ENCODE data around the gene PPY.
"Not testable (repeated sequence)": the region's sequence is repeated elsewhere in the genome, so short reads cannot be mapped to it uniquely, and the experiment has no call there.

The PPY gene, protein sequence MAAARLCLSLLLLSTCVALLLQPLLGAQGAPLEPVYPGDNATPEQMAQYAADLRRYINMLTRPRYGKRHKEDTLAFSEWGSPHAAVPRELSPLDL

DNA sequence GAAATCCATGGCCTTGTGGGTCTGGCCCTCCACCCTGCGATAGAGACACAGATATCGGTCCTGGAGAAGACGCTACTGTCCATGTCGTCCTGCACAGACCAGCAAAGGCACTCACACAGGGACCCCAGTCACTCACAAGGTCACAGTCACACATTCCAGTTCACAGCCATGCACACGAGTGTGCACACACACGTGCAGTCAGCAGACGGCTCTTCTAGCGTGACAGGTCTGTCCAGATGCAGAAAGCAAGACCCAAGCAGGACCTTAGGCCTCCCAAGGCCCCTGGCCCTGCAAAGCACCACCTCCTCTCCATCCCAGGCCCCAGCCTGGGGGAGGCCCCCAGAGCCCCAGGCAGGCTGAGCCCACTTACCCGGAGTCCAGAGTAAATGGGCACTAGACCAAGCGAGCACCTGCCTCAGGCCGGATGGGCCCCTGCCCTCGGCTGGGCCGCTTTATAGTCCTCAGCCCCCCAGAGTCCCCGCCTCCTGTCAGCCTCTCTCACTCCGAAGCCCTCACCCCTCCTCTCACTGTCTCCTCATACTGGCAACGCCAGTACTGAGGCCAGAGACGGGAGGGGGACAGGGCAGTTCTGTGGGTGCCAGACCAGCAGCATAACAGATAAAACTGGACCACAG lies at the start of gene PPY:
TSS of gene PPY (minus strand) at position 426 of the 635 bp plus-strand sequence. CDS start 822 bp downstream, outside the sequence.
- DNase-seq (ENCODE audit: low read depth in 2 of 3, low spot score in 1 of 3) = no peak

GRCh38 chr17:43988301-43988700 lies 46.0 kb upstream of the PPY start:
- no peak for DNase-seq (ENCODE audit: low read depth in 2 of 3, low spot score in 1 of 3)

DNA sequence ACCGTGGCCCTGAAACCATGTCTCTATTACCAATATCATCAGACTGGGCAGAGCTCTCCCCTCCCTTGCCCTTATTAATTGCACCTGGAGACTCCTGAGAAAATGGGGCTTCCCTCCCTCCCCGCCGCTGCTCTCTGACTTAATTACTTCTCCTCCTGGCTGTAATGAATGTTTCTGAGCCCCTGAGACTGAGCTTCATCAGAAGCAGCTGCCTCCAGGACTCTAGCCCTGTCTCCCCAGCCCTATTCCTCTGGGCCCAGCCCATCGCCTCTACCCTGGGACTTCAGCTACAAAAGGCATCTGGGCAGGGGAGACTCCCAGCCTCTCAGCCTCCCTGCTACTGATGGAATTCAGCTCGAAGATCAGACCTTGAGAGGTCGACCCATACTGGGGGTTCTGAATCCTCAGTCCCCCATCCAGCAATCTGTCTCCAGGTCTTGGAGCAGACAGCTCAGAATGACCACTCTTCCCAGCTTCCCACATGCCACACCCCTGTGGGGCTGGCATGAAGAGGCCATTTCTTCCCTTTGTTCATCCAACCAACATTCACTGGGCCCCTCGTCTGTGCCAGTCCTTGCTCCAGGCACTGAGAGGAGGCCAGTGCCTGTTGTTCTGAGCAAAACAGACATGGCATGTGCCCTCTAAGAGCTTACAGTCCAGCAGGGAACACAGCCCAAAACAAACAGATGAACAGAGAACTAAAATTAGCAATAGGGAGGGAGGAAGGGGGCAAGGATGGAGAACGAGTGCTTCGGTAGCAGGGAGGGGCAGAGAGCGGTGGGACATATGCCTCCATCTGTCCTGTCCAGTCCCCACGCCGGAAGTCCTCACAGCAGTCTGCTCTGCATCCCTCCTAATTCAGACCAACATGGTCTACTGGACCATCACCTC lies 45.1 kb upstream of the PPY start:
- DNase-seq (ENCODE audit: low read depth in 2 of 3, low spot score in 1 of 3) = no peak

GRCh38 chr17:43986225-43986981 lies 44.1 kb upstream of the PPY start:
- no peak for DNase-seq (ENCODE audit: low read depth in 2 of 3, low spot score in 1 of 3)

DNA sequence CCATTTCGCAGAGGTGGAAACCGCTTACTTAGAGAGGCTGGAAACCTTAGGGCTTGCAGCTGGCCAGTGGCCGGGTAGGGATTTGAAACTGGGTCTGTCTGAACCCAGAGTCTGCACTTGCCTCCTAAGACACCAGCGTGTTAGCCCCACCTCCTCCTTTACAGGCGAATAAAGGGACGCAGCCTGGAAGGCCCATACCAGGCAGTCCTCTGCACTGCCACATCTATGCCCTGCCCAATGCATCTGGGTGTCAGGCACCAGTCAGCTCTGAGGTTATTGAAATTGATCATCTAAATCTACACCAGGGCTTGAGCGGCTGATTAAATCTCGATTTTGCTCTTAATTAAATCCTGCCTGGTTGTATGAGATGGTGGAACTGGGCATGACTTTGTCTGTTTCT lies 42.2 kb upstream of the PPY start:
- no peak for DNase-seq (ENCODE audit: low read depth in 2 of 3, low spot score in 1 of 3)

DNA sequence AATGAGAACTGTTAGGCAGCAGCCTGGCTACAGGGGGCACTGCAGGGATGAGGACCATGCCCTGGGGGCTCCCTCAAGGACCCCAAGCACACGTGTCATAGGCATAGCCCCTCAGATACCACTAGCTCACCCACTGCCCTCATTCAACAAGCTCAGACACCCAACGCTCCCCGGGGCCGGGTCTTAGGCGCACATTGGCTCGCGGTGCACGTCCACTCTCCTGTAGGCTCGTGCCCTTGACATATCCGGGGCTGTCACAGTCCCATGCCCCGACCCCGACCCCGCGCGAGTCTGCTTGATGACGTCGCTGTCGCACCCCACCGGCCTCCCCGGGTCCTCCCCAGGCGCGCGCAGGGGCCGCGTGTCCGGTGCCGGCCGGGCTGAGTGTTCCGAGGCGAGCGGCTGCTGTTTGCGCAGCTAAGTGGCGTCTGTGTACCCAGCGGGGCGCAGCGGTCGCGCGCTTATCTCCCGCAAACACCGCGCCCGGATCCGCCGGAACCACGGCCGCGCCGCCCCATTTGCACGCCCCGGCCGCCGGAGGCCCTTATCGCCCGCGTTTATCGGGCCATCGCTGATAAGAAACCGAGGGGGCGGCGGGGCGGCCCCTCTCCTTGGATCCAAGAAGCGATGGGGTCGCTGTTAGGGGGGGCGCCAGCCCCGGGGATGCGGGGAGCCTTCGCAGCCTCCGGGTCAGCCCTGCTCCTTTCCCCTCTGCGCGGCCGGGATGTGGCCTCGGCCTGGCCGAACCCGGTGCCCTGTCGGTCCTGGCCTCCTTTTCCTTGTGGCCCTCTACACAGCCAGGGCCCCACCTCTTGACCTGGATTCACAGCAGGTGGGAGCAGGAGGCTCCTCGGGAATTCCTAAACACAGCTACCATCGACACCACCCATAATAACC lies 41.5 kb upstream of the PPY start:
- DNase-seq (ENCODE audit: low read depth in 2 of 3, low spot score in 1 of 3) = no peak

DNA sequence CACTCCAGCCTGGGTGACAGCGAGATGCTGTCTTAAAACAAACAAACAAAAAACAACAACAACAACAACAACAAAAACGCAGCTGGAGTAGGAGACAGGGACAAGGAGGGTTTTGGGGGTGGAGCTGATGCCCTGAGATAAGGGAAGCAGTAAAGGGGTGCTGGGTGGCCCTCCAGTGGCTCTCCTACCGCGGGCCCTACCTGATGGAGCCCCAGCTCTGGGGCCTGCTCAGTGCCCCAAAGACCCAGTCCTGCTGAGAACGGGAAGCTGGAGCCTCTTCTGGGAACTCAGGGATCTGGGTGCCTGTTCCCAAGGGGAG lies 40.9 kb upstream of the PPY start:
- DNase-seq (ENCODE audit: low read depth in 2 of 3, low spot score in 1 of 3) = no peak

- no peak for DNase-seq (ENCODE audit: low read depth in 2 of 3, low spot score in 1 of 3)
Measured at GRCh38 chr17:43982171-43982570, 39.9 kb upstream of the PPY start.

DNA sequence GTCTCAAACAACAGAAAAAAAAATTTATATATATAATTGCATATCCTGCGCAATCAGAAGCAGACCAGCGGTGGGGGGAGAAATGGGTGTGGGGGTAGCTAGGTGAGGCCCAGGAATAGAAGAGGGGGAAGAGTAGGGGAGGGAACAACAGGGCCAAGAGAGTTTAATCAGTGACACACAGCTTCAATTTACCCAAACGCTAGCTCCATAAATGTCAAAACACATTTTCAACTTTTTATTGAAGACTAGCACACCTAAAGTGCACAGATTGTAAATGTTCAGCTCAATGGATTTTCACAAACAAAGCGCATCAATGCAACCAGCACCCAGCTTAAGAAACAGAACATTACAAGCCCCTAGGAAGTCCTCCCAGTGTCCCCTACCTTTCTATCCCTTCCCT lies 37.4 kb upstream of the PPY start:
- no peak for DNase-seq (ENCODE audit: low read depth in 2 of 3, low spot score in 1 of 3)

DNA sequence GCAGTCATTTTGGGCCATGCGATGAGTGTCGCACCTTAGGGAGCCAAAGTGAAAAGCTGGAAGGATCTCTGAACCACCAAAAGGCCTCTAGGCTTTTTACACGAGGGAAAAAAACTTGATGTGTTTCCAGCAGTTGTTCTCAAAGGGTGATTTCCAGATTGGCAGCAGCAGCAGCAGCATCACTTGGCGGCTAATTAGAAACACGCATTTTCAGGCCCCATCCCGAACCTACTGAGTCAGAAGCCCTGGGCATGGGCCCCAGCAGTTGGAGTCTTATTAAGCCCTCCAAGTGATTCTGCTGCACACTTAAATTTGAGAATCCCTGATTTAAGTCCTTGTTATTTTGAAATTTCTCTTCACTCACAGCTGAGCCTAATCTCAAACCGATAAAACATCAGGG lies 36.7 kb upstream of the PPY start:
- no peak for DNase-seq (ENCODE audit: low read depth in 2 of 3, low spot score in 1 of 3)

DNA sequence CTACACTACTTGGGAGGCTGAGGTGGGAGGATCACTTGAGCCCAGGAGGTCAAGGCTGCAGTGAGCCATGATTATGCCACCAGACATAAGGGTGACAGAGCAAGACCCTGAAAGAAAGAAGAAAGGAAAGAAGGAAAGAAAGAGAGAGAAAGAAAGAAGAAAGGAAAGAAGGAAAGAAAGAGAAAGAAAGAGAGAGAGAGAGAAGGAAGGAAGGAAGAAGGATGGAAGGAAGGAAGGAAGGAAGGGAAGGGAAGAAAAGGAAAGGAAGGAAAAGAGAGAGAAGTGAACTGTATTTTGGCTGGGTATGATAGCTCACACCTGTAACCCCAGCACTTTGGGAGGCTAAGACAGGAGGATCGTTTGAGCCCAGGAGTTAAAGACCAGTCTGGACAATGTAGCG lies 35.8 kb upstream of the PPY start:
- DNase-seq (ENCODE audit: low read depth in 2 of 3, low spot score in 1 of 3) = no peak

DNA sequence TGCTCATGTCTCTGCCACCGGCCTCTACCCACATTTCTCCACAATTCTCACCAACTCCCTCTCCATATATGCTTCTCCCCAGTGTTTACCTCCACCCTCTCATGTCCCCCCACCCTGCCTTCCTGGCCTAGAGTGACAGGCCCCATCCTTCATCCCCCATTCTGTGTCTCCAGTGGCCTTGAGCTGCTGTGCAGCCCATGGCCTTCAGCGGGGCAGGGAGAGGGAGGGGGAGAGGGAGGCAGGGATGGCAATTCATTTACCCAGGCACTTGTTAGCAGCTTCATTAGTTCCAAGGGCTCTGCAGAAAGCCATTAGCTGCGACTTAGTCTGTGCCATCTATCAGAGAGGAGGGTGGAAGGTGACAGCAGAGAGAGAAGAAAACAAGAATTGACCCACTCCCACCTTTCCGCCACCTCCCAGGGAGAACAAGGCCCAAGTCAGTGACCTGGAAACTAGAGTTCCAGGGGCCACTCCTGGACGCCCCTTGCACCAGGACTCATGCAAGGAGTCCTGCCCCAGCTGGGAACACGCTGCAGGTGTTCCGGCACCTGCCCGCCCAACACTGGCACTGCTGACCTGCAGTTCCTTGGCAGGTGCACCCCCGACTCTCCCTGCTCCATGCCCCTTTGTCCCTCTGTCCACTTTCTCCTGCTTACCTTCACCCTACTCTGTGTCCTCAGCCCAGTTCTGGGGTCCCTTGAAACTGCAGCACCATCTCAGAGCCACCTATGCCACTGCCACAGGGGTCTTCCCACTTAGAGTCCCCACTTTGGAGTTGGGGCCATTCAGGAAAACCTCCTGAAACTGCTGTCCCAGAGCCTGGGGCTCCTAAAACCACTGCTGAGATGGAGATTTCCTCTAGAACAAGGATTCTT lies 34.9 kb upstream of the PPY start:
- DNase-seq (ENCODE audit: low read depth in 2 of 3, low spot score in 1 of 3) = no peak

DNA sequence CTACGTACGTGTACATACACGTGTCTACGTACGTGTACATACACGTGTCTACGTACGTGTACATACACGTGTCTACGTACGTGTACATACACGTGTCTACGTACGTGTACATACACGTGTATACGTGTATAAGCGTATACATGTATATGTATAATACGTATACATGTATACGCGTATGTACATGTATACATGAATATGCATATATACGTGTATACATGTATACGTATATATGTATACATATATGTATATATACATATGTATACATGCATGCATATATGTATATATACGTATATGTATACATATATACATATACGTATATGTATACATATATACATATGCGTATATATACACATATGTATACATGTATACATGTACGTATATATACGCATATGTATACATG lies 33.6 kb upstream of the PPY start:
- no peak for DNase-seq (ENCODE audit: low read depth in 2 of 3, low spot score in 1 of 3)

DNA sequence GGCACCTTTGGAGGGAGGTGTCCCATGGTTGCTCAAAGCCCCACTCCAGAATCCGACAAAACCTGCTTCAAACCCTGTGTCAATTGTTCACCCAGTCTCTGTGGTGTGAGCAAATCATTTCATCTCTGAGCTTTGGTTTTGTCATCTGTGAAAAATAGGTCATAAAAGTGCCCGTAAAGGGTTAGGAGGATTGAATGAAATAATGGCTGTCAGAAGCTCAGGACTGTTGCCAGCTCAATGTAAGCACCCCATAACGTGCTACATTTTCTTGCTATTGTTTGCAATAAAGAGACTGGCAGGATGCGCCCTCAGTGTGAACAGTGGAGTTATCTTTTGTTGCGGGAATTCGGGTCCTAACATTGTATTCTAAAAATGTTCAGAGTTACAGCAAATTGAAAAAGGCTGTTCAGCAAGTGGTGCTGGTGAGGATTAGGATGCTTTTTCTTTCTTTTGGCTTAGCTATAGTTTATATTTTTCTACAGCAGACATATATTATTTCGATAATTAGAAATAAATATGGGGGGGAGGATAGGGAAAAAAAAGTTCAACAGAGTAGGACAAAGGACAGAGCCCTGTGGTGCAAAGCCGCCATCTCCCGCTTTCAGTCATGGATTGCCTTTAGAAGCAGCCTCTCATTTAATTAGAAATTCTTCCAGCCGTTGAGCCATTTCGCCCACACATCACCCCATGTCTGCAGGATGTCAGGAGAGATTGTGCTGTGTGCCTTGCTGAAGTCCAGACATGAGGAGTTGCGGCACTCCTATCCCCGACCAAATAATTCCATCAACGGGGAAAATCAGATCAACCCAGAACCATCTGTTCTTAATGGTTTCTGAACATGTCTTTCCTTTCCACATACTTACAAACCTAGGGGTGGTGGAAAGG lies 32.3 kb upstream of the PPY start:
- DNase-seq (ENCODE audit: low read depth in 2 of 3, low spot score in 1 of 3) = no peak

DNA sequence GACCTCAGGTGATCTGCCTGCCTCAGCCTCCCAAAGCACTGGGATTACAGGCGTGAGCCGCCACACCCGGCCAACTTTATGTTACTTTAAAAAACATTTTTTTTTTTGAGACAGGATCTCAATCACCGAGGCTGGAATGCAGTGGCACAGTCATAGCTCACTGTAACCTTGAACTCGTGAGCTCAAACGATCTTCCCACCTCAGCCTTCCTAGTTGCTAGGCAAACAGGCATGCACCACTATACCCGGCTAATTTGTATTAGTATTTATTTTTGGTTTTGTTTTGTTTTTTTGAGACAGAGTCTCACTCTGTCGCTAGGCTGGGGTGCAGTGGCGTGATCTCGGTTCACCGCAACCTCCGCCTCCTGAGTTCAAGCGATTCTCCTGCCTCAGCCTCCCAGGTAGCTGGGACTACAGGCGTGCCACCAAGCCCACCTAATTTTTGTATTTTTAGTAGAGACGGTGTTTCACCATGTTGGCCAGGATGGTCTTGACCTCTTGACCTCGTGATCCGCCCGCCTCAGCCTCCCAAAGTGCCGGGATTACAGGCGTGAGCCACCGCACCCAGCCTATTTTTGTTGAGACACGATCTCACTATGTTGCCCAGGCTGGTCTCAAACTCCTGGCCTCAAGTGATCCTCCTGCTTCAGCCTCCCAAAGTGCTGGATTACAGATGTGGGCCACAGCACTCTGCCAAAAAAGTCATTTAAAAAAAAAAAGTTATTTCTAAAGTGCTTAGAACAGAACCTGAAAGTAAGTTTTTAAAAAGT lies 30.4 kb upstream of the PPY start:
- not testable (repeated sequence) for DNase-seq (ENCODE audit: low read depth in 2 of 3, low spot score in 1 of 3)

GRCh38 chr17:43971436-43971835 lies 29.2 kb upstream of the PPY start:
- not testable (repeated sequence) for DNase-seq (ENCODE audit: low read depth in 2 of 3, low spot score in 1 of 3)

DNA sequence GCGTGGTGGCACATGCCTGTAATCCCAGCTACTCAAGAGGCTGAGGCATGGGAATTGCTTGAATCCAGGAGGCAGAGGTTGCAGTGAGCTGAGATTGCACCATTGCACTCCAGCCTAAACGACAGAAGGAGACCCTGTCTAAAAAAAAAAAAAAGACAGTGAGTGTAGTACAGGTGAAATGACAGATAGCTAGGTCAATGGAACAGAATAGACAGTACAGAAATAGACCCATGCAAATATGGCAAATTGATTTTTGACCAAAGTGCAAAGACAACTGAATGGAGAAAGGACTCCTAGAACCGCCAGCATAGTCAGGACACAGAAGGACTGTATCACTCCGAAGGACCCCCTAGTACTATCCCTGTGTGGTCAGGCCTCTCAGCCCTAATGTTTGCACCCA lies 28.1 kb upstream of the PPY start:
- no peak for DNase-seq (ENCODE audit: low read depth in 2 of 3, low spot score in 1 of 3)

- no peak for DNase-seq (ENCODE audit: low read depth in 2 of 3, low spot score in 1 of 3)
Measured at GRCh38 chr17:43967251-43967875, 25.1 kb upstream of the PPY start.
